Hepatocyte (in vitro differentiated cells): Measurements from ENCODE around the gene AP2A1.

Experiments used
- EZH2 ChIP-seq: fragments of 200-600 bp; sonication (generic); IDR thresholded peaks from 2 replicates; pipeline ENCODE4 v1.6.1; 2016; ENCODE audit warnings: antibody characterized with exemption, mild to moderate bottlenecking, borderline replicate concordance
- EZH2phosphoT487 ChIP-seq: fragments of 200-600 bp; sonication (generic); IDR thresholded peaks from one replicate; pipeline ENCODE4 v1.6.1; 2018; ENCODE audit warnings: antibody characterized with exemption, mild to moderate bottlenecking, low read depth, moderate library complexity; ENCODE audit not compliant: unreplicated experiment, severe bottlenecking
- TF ChIP-seq, protein P1 (sequence below): fragments of 200-600 bp; sonication (generic); IDR thresholded peaks from 2 replicates; pipeline ENCODE4 v1.5.1; 2016; ENCODE audit warnings: antibody characterized with exemption, mild to moderate bottlenecking; ENCODE audit not compliant: poor library complexity

DNA sequence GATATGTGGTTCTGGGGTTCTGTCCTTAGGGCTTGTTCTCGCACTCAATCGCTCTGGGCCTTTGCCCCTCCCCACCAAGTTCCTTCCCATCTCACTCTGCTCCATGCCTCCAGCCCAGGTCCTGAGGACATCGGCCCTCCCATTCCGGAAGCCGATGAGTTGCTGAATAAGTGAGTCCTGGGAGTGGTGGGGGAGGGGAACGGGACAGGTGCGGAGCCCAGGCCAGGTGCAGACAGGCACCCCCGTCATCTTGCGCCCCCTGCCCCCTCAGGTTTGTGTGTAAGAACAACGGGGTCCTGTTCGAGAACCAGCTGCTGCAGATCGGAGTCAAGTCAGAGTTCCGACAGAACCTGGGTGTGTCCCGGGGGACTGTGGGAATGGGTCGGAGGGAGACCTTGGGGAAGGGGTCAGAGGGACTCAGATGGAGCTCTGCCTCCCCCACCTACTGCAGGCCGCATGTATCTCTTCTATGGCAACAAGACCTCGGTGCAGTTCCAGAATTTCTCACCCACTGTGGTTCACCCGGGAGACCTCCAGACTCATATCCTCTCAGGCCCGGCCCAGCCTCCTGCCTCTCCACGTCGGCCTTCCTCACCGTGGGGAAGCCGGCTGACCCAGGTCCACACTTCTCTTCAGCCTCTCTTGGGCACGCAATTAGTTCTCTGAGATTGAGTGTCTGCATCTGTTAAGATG, 36.2 kb downstream of the AP2A1 start:
- TF ChIP-seq EZH2 (no peak), EZH2phosphoT487 (no peak)
- TF ChIP-seq, protein P1, sequence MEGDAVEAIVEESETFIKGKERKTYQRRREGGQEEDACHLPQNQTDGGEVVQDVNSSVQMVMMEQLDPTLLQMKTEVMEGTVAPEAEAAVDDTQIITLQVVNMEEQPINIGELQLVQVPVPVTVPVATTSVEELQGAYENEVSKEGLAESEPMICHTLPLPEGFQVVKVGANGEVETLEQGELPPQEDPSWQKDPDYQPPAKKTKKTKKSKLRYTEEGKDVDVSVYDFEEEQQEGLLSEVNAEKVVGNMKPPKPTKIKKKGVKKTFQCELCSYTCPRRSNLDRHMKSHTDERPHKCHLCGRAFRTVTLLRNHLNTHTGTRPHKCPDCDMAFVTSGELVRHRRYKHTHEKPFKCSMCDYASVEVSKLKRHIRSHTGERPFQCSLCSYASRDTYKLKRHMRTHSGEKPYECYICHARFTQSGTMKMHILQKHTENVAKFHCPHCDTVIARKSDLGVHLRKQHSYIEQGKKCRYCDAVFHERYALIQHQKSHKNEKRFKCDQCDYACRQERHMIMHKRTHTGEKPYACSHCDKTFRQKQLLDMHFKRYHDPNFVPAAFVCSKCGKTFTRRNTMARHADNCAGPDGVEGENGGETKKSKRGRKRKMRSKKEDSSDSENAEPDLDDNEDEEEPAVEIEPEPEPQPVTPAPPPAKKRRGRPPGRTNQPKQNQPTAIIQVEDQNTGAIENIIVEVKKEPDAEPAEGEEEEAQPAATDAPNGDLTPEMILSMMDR: no peak
